ENCODE results near the gene VIM.

VIM gene

GRCh38 chr10:17210361-17210760 lies 17.7 kb upstream of the VIM start:
- no peak for DNase-seq

DNA sequence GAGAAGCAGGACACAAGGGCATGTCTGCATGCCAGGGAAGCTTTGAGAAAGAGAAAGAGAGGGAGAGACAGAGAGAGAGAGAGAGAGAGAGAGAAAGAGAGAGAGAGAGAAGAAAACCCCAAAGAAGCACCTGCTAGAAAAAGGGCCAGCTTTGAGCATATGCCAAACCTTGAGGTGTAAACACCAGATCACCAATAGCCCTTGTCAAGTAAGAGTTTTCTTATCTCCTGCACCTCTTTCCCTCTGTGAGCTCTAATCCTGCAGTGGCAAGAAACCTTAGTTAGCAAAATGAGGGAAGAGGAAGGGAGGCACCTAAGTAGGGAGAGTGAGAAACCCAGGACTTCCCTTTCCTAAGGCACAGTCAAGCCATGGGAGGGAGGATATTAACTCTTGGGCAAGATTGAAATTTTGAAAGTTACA lies 15.2 kb upstream of the VIM start:
- no peak for DNase-seq

DNA sequence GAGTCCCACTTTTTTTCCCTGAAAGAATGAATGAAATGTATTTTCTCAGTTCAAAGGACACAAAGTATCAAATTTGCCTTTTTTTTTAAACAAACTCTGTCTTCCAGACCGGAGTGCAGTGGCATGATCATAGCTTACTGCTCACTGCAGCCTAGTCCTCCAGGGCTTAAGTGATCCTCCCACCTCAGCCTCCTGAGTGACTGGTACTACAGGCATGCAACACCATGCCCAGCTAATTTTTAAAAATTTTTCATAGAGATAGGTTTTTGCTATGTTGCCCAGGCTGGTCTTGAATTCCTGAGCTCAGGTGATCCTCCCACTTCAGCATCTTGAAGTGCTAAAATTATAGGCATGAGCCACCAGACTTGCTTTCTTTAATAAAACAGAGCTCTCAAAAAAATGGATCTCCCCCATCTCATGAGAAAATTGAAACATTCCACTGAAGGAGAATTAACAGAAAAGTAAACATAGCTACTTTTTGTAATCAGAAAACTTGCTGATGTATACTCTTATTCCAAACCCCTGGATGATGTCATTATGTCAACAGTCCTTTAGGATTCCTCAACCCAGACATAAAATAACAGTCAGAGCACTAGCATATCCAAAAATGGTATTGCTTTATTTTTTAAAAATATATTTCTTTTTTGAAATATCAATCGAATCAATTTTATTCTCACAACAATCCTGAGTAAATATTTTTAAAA lies 14.2 kb upstream of the VIM start:
- no peak for DNase-seq

DNA sequence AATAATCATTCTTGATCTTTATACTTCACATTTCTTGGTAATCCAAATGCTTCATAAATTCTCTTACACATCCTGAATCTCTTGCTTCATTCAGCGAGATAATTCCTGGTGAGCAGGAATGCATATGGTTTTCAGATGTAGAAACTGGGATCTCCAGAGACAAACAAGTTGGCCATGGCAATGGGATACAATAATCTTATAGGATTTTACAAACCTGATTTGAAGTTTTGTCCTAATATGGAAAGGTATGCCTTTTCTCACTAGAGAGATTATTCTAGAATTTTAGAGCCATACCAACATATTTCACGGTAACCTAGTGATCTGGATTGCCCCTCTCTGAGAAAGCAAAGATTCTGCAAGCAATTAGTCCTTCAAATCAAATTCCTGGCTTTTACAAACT lies 13.5 kb upstream of the VIM start:
- no peak for DNase-seq

- DNase-seq: peak; percentile 78
These were observed 12.9 kb upstream of the VIM start for GRCh38 chr10:17214971-17215781.

- DNase-seq: no peak
These were observed 12.3 kb upstream of the VIM start for GRCh38 chr10:17215782-17216122.

GRCh38 chr10:17216217-17216900 lies 11.7 kb upstream of the VIM start:
- no peak for DNase-seq

DNA sequence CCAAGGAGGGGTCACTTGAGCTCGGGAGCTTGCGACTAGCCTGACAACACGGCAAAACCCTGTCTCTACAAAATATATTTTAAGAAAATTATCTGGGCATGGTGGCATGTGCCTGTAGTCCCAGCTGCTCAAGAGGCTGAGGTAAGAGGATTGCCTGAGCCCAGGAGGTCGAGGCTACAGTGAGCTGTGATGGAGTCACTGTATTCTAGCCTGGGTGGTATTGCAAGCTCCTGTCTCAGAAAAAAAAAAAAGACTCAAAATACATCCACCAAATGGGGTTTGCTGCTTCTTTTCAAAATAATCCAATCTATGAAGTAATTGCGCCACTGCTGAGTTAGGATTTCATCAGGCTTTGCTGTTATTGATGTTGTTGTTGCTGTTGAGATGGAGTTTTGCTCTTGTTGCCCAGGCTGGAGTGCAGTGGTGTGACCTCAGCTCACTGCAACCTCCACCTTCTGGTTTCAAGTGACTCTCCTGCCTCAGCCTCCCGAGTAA lies 11.1 kb upstream of the VIM start:
- no peak for DNase-seq

DNA sequence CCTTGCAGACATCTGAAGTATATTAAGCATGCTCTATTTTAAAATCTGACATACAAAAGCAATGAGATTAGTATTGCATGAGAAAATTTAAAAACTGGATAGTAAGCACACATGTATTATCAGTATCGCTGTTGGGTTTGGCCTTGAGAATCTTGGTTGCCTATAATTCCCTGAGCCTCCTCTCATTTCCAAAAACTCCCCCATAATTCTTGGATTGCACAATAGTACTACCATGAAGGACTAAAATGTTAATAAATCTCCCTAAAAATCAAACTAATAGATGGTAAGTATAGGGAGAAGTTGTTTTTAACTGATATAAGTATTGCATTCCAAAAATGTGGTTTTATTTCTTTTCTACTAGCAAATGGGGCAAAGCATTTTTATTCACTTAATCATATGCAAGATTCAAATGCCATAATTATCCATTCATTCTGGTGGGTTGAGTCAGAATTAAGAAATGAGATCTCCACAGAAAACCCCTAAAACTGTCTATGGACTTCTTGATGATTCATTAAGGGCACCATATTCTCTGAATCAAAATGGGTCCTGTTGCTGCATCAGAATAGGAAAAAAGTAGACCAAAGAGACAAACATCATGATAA lies 10.3 kb upstream of the VIM start:
- DNase-seq: no peak

GRCh38 chr10:17219024-17219423 lies 9.0 kb upstream of the VIM start:
- no peak for DNase-seq

DNA sequence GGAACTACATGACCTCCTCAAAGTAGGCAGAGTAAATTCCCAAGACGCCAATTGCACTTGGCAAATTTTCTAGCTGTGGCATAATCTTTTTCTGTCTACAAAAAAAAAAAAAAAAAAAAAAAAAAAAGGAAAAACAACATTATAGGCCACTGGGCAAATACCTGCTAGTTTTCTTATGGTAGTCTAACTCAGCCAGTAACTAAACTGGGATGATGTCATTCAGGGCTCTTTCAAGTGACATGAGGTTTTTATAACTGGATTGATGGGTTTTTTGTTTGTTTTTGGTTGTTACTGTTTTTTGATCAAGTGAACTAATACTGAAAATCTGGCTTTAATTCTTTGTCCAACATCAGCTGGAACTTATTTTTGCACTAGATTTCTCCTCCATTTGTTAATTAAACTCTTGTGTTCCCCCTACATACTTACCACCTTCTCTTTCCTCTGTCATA lies 7.4 kb upstream of the VIM start:
- DNase-seq: no peak

DNA sequence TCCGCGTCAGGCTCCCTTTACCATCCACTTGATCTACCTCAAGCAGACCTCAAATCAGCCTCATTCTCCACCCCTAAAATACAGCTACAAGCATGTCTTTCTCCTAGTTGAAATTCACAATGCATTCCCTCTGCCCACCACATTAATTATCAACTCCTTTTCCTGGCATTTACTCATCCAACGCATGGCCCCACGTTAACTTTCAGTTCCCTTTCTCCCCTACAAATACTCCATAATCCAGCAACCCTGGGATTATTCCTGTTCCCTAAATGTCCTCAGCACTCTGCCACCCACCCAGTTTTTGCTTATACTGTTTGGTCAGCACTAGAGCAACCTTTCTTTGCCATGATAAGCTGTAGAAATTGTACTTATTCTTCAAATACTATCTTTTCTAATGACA lies 5.7 kb upstream of the VIM start:
- DNase-seq: no peak

- DNase-seq: no peak
These were observed 2.2 kb upstream of the VIM start for GRCh38 chr10:17225808-17226207.

GRCh38 chr10:17226891-17227303 lies 1.1 kb upstream of the VIM start:
- no peak for DNase-seq

GRCh38 chr10:17227367-17228090 lies 512 bp upstream of the VIM start:
- DNase-seq: peak; percentile 42

GRCh38 chr10:17229016-17229716 lies 1.1 kb downstream of the VIM start:
- peak; percentile 97 for DNase-seq

DNA sequence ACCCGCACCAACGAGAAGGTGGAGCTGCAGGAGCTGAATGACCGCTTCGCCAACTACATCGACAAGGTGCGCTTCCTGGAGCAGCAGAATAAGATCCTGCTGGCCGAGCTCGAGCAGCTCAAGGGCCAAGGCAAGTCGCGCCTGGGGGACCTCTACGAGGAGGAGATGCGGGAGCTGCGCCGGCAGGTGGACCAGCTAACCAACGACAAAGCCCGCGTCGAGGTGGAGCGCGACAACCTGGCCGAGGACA lies 1.6 kb downstream of the VIM start:
- no peak for DNase-seq

DNA sequence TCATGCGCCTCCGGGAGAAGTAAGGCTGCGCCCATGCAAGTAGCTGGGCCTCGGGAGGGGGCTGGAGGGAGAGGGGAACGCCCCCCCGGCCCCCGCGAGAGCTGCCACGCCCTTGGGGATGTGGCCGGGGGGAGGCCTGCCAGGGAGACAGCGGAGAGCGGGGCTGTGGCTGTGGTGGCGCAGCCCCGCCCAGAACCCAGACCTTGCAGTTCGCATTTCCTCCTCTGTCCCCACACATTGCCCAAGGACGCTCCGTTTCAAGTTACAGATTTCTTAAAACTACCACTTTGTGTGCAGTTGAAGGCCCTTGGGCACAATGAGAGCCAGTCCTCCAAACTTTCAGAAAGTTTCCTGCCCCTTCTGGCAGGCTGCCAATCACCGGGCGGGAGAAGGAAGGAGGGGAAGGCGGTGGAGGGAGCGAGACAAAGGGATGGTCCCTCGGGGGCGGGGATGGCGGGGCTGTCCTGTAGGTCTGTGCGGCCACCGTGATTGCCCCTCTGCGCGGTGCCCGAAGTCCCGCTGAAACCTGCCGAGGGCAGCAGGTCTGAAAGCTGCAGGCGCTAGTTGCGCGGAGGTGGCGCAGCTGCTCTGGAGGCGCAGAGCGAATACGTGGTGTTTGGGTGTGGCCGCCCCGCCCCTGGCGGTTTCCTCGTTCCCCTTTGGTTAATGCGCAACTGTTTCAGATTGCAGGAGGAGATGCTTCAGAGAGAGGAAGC lies 2.1 kb downstream of the VIM start:
- peak; percentile 90 for DNase-seq

DNA sequence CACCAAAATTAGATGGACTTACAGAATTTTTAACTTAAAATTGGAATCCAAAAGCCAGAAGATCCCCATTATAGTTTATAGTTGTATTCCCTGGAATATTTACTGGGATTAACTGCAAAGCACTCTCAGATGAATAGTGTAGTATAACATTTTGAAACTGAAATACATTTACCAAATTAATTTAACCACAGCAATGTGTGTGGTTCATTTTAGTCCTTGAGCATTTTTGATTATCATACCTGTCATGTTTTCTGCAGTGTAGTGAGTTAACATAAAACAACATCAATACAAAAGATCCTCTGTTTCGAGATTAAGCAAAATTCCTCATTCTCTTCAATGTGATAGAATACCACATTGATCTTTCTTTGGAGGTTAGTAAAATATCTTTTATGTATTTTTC lies 3.7 kb downstream of the VIM start:
- DNase-seq: no peak

DNA sequence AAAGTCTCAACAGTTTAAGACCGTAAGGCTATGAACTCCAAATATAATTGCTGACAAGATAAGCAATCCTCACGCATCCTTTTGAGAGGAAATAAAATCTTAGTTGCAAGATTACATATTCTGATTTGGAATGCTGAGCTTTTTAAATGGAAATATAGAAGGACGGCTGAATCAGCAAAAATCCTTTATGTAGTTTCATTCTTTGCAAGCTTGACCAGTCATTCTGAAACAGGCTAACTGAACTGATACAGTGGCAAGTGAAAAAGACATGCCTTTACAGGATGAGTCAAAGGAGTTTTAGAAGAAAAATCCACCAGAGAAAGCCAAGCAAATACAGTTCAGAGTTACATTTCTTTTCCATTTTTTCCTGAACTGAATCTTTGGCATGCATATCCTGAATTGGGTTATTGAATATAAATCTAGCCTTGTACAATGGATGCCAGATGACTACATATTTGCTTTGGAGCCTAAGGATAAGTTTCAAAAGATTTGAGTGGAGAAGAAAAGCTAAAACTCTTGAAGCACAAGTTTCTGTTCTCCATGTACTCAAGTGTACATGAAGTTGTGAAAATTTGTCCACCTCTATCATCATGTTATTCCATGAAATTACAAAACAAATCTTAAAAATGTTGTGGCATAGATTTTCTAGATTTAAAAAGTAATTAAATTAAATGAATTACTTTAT lies 4.4 kb downstream of the VIM start:
- no peak for DNase-seq

Measured in right hindlimb (tissue), 1 donor.